NCI-H146 treated with DMSO at 0.1 percent for 48 hours (cell line): ENCODE results near the gene PIK3IP1.

Experiments
- DNase-seq: peaks from one replicate; lab custom pipeline; 2025; ENCODE audit not compliant: unreplicated experiment; lab: John Stamatoyannopoulos, UW

The PIK3IP1 gene

DNA sequence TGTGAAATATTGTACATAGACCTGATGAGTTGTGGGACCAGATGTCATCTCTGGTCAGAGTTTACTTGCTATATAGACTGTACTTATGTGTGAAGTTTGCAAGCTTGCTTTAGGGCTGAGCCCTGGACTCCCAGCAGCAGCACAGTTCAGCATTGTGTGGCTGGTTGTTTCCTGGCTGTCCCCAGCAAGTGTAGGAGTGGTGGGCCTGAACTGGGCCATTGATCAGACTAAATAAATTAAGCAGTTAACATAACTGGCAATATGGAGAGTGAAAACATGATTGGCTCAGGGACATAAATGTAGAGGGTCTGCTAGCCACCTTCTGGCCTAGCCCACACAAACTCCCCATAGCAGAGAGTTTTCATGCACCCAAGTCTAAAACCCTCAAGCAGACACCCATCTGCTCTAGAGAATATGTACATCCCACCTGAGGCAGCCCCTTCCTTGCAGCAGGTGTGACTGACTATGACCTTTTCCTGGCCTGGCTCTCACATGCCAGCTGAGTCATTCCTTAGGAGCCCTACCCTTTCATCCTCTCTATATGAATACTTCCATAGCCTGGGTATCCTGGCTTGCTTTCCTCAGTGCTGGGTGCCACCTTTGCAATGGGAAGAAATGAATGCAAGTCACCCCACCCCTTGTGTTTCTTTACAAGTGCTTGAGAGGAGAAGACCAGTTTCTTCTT lies 12.3 kb downstream of the PIK3IP1 start:
- DNase-seq: no peak

DNA sequence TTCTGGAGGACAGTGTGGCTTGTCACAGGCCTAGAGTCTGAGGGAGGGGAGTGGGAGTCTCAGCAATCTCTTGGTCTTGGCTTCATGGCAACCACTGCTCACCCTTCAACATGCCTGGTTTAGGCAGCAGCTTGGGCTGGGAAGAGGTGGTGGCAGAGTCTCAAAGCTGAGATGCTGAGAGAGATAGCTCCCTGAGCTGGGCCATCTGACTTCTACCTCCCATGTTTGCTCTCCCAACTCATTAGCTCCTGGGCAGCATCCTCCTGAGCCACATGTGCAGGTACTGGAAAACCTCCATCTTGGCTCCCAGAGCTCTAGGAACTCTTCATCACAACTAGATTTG lies 13.0 kb downstream of the PIK3IP1 start:
- DNase-seq: no peak

DNA sequence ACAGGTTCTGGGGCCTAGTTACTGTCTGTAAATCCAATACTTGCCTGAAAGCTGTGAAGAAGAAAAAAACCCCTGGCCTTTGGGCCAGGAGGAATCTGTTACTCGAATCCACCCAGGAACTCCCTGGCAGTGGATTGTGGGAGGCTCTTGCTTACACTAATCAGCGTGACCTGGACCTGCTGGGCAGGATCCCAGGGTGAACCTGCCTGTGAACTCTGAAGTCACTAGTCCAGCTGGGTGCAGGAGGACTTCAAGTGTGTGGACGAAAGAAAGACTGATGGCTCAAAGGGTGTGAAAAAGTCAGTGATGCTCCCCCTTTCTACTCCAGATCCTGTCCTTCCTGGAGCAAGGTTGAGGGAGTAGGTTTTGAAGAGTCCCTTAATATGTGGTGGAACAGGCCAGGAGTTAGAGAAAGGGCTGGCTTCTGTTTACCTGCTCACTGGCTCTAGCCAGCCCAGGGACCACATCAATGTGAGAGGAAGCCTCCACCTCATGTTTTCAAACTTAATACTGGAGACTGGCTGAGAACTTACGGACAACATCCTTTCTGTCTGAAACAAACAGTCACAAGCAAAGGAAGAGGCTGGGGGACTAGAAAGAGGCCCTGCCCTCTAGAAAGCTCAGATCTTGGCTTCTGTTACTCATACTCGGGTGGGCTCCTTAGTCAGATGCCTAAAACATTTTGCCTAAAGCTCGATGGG lies 13.5 kb downstream of the PIK3IP1 start:
- no peak for DNase-seq

DNA sequence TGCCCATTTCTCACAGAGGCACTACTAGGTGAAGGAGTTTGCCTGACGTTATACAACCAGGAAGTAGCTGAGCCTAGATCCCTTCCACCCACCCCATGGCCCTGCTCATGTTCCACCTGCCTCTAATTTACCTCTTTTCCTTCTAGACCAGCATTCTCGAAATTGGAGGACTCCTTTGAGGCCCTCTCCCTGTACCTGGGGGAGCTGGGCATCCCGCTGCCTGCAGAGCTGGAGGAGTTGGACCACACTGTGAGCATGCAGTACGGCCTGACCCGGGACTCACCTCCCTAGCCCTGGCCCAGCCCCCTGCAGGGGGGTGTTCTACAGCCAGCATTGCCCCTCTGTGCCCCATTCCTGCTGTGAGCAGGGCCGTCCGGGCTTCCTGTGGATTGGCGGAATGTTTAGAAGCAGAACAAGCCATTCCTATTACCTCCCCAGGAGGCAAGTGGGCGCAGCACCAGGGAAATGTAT lies 14.1 kb downstream of the PIK3IP1 start:
- DNase-seq: no peak

DNA sequence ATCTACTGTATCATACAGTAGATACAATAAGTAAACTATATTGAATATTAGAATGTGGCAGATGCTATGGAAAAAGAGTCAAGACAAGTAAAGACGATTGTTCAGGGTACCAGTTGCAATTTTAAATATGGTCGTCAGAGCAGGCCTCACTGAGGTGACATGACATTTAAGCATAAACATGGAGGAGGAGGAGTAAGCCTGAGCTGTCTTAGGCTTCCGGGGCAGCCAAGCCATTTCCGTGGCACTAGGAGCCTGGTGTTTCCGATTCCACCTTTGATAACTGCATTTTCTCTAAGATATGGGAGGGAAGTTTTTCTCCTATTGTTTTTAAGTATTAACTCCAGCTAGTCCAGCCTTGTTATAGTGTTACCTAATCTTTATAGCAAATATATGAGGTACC lies 14.5 kb downstream of the PIK3IP1 start:
- no peak for DNase-seq

DNA sequence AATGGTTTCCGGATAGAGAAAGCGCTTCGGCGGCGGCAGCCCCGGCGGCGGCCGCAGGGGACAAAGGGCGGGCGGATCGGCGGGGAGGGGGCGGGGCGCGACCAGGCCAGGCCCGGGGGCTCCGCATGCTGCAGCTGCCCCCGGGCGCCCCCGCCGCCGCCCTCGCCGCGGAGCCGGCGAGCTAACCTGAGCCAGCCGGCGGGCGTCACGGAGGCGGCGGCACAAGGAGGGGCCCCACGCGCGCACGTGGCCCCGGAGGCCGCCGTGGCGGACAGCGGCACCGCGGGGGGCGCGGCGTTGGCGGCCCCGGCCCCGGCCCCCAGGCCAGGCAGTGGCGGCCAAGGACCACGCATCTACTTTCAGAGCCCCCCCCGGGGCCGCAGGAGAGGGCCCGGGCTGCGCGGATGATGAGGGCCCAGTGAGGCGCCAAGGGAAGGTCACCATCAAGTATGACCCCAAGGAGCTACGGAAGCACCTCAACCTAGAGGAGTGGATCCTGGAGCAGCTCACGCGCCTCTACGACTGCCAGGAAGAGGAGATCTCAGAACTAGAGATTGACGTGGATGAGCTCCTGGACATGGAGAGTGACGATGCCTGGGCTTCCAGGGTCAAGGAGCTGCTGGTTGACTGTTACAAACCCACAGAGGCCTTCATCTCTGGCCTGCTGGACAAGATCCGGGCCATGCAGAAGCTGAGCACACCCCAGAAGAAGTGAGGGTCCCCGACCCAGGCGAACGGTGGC lies 15.7 kb downstream of the PIK3IP1 start:
- no peak for DNase-seq

DNA sequence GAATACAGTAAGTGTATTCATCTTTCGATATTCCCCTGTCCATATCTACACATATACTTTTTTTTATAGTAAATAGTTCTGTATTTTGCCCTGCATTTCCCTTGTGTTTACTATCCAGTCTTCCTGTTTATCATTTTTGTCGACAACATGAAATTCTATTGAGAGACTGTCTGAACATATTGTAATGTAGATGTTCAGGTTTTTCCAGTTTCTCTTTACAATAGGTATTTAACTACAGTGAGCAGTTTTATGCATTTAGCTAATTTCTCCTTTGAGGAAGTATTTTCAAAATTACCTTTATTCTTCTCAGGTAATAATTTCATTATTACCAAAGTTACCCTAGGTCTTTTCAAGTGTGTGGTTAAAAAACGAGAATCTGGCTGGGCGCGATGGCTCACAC lies 16.7 kb downstream of the PIK3IP1 start:
- DNase-seq: no peak

DNA sequence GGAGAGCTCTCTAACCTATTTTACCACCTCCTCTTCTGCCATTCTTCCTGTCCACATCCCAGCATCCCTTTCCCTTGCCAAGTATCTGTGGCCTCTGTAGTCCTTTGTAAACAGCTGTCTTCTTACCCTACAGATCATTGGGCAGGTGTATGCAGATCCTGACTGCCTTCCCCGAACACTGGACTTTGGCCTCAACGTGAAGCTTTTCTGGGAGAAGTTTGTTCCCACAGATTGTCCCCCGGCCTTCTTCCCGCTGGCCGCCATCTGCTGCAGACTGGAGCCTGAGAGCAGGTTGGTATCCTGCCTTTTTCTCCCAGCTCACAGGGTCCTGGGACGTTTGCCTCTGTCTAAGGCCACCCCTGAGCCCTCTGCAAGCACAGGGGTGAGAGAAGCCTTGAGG lies 17.3 kb downstream of the PIK3IP1 start:
- DNase-seq: no peak

DNA sequence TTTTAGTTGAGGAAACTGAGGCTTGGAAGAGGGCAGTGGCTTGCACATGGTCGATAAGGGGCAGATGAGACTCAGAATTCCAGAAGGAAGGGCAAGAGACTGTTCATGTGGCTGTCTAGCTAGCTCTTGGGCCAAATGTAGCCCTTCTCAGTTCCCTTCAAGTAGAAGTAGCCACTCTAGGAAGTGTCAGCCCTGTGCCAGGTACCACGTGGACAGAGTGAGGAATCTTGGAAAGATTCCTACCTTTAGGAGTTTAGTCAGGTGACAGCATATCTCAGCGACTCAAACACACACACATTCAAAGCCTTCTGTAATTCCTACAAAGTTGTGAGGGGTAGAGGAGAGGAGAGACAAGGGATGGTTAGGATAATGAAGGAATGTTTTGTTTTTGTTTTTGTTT lies 18.3 kb downstream of the PIK3IP1 start:
- no peak for DNase-seq

DNA sequence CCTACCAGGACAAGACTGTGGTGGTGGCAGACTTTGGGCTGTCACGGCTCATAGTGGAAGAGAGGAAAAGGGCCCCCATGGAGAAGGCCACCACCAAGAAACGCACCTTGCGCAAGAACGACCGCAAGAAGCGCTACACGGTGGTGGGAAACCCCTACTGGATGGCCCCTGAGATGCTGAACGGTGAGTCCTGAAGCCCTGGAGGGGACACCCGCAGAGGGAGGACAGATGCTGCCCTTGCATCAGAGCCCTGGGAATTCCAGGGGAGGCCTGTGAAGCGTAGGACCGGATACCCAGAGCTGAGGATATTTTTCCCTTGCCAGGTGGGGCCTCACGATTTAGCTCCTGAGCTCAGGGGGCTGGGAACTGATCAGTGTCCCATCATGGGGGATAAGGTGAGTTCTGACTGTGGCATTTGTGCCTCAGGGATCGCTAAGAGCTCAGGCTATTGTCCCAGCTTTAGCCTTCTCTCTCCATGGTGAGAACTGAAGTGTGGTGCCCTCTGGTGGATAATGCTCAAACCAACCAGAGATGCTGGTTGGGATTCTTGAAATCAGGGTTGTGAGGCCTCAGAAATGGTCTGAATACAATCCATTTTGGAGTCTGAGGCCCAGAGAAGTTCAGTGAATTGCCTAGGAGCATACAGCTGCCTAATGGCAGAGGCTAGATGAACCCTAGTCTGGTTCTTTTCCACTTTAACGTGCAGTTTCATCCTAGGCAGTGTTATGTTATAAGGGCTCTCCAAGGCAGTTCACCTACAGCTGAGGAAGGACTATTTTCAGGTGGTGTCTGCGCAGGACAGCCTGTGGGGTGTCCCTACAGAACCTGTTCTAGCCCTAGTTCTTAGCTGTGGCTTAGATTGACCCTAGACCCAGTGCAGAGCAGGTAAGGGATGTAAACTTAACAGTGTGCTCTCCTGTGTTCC lies 19.5 kb downstream of the PIK3IP1 start:
- no peak for DNase-seq

DNA sequence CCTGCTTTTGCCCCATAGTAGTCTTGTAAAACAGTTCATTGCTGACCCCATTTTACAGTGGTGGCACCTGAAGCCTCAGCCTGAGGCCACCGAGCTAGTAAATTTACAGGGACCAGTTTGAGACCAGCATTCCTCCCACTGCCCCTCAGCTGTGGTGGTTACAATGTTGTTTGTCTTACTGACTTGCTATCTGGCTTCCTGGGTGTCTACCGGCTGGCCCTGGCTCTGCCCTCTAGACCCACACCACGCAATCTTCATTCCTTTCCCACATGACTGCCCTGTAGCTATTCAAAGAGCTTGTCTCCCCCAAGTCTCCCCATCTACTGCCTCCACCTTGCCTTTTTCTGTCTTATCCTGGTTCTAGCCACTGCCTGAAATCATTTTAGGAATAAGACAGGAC lies 20.8 kb downstream of the PIK3IP1 start:
- no peak for DNase-seq

DNA sequence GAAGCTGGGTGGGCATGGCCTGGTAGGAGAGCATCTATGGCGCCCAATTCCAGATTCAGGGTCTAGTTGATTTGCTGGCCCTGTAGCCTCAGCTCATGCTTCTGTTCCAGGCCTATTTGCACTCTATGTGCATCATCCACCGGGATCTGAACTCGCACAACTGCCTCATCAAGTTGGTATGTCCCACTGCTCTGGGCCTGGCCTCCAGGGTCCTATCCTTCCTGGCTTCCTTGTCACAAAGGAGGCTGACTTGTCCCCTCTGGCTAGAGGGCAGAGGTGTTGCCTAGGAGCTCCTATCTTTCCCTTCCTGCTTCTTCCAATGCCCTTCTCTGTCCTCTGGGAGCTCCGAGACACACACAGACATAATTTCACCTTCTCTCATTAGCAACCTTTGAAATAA lies 21.3 kb downstream of the PIK3IP1 start:
- DNase-seq: no peak

DNA sequence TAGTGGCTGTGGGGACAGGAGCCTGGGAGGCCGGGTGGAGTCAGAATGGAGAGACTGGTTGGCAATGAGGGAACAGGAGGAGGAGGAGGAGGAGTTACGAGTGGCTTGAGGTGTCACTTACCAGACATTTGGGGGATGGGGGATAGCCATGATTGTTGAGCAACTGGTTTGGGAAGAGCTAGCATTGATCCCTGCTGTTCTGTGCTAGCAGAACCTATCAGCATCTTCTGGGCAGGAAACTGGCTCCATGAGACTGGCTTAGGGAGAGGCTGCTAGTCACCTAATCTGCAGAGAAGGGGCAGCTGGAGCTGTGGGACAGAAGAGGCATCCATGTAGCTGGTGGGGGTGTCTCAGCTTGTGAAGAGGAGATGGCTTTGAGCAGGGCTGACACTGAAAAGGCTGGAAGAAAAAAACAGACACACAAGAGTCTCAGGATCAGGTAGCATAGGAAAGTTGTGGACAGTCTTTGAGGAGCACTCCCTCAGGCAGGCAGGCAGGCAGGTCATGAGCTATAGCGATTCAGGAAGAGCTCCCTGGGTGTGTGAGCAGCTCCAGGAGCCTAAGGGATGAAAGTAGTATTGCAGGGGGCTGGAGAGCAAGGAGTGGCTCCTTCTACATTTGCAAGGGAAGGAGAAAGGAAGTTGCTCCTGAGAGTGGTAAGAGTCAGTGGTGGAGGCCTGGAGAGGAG lies 22.3 kb downstream of the PIK3IP1 start:
- no peak for DNase-seq

DNA sequence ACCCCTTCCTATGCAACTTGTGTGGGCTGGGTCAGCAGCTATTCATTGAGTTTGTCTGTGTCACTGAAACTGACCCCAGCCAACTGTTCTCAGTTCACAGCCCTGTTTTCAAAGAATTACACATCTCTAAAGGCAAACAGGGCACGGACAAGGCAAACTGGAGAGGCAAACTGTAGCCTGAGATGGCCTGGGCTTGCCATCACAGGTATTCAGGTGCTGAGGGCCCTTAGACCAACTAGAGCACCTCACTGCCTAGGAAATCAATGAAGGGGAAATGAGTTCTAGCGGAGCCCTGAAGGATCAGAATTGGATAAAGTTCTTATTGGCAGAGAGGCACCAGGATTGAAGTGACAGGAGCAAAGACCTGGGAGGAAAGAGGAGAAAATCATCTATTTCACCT lies 24.0 kb downstream of the PIK3IP1 start:
- DNase-seq: no peak

DNA sequence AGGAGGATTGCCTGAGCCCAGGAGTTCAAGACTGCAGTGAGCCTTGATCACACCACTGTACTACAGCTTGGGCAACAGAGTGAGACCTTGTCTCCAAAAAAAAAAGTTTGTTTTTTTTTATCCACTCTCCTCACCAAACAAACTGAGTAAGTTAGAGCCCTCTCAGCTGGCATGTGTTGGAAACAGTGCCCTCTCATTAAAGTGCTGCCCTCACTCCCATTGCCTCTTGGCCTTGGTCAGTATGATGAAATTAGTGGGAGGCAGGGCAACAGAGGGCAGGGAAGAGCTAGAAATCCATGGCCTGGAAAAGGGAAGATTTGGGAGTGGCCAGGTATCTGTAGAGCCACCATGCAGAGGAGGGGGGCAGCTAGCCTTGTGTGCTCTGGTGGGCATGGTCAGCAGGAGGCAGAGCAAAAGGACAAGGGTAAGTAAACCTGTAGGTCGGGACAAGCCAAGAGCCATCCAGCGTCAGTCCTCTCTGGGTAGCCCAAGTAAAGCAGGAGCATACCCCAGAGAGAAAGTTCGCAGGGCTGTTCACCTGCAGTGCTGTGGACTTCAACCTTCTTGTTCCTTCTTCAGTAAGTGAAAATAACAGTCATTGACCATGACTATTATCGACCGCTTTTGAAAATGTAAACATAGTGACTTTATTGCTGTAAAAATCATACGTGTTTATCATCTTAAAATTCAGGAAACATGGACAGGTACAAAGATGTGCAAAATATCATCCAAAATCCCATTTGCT lies 28.2 kb downstream of the PIK3IP1 start:
- no peak for DNase-seq

DNA sequence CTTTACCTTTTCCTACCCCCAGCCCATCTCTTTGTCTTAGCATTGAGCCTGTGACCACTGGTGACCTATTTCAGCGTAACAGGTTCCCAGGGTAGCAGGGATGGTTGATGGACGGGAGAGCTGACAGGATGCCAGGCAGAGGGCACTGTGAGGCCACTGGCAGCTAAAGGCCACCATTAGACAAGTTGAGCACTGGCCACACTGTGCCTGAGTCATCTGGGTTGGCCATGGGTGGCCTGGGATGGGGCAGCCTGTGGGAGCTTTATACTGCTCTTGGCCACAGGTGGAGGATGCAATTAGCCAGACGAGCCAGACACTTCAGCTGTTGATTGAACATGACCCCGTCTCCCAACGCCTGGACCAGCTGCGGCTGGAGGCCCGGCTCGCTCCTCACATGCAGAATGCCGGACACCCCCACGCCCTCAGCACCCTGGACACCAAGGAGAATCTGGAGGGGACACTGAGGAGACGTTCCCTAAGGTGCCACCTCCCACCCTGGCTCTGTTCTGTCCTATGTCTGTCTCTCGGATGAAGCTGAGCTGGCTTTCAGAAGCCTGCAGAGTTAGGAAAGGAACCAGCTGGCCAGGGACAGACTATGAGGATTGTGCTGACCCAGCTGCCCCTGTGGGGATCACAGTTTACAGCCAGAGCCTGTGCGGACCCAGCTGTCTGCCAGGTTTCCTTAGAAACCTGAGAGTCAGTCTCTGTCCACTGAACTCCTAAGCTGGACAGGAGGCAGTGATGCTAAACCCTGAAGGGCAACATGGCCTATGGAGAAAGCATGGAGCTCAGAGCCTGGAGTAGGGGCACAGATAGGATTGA lies 29.8 kb downstream of the PIK3IP1 start:
- no peak for DNase-seq

DNA sequence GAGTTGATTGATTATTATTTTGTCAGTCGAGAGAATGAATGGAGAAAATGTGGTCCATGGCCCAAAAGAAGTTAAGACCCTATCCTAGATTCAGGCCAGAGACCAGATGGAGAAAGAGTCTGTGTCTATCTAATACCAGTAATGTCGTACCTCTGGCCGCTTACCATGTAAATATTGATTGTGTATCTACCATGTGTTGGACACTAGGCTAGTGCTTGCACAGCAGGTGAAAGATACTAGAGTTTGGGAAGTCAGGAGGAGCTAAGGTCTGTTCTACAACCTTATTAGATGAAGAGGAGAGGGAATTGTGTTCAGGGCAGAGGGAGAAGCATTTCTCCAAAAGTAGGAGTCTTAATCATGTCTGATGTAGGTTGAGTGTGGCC lies 31.8 kb downstream of the PIK3IP1 start:
- no peak for DNase-seq

DNA sequence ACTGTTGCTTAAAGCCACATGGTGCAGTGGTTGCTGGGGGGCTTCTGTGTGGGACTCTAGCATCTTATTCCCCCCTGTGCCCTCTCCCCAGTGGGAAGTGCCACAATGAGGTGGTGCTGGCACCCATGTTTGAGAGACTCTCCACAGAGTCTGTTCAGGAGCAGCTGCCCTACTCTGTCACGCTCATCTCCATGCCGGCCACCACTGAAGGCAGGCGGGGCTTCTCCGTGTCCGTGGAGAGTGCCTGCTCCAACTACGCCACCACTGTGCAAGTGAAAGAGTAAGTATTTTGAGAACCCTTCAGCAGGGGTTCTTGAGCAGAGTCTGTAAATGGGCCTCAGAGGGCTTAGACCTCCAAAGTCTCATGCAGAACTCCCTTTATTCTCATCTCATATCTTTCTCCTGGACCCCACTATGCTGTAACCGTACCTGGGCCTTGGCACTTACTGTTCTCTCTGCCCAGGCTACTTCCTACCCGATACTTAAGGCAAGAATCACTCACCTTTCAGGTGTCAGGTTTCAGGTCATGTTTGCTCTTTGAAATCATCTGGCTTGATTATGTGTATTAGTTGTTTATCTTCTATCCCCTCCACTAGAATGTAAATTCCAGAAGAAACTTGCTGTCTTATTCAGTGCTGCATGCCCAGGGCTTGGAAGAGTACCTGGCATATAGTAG lies 32.4 kb downstream of the PIK3IP1 start:
- no peak for DNase-seq

DNA sequence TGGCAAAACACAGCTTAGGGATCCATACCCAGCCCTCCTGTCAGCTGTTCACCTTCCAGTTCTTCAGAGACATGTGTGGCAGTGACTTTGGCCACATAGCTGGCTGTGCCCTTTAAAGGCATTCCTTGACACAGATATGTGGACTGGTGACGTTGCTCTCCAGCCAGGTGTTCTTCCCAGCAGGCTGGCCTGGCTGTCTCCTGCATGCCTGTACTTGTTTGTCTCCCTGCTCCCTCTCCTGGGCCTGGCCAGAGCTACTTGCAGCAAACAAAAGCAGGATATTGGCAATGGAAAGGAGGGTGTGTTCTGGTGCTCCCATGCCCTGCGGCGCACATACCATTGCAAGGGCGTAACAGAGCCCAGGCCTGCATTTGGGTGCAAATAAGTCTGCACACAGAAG lies 38.3 kb downstream of the PIK3IP1 start:
- DNase-seq: peak; percentile 20
